Jurkat, Clone E6-1 (cell line): ENCODE measurements around the gene RNF138.

Experiments
- DNase-seq: peaks from one replicate; pipeline ENCODE4 v3.0.0-alpha.2; 2011; ENCODE audit warnings: low read depth, low spot score
- H3K4me3 ChIP-seq: 2 replicates; pipeline ENCODE4 v1.5.1; 2011; ENCODE audit warnings: mild to moderate bottlenecking, low read length, control low read depth, moderate library complexity

RNF138 gene

GRCh38 chr18:32093523-32093922 lies 1.8 kb downstream of the RNF138 start:
- no peak for DNase-seq

GRCh38 chr18:32095192-32095899 lies 3.7 kb downstream of the RNF138 start:
- no peak overlapping the region for H3K4me3 ChIP-seq
- no peak for DNase-seq

More at GRCh38 chr18:32093523-32093922, 1.8 kb downstream of the RNF138 start:
- peak overlapping the region; percentile 81 for H3K4me3 ChIP-seq

GRCh38 chr18:32095900-32096229 lies 4.2 kb downstream of the RNF138 start:
- no peak for DNase-seq
- H3K4me3 ChIP-seq, result no peak overlapping the region

GRCh38 chr18:32096946-32097345 lies 5.3 kb downstream of the RNF138 start:
- no peak for DNase-seq
- H3K4me3 ChIP-seq, result no peak overlapping the region

GRCh38 chr18:32104516-32104915 lies 12.8 kb downstream of the RNF138 start:
- H3K4me3 ChIP-seq, result no peak overlapping the region
- no peak for DNase-seq

- DNase-seq, result no peak
- no peak overlapping the region for H3K4me3 ChIP-seq
These were observed 18.3 kb downstream of the RNF138 start for GRCh38 chr18:32110005-32110404.

GRCh38 chr18:32111706-32112105 lies 20.0 kb downstream of the RNF138 start:
- no peak overlapping the region for H3K4me3 ChIP-seq
- no peak for DNase-seq

- no peak overlapping the region for H3K4me3 ChIP-seq
- no peak for DNase-seq
These were observed 21.2 kb downstream of the RNF138 start for GRCh38 chr18:32112826-32113225.

- no peak for DNase-seq
These were observed 22.7 kb downstream of the RNF138 start for GRCh38 chr18:32114293-32114942.

GRCh38 chr18:32122039-32122438 lies 30.4 kb downstream of the RNF138 start:
- no peak overlapping the region for H3K4me3 ChIP-seq
- DNase-seq, result no peak

More at GRCh38 chr18:32114293-32114942, 22.7 kb downstream of the RNF138 start:
- H3K4me3 ChIP-seq, result no peak overlapping the region

GRCh38 chr18:32126538-32126937 lies 34.9 kb downstream of the RNF138 start:
- H3K4me3 ChIP-seq, result no peak overlapping the region
- DNase-seq, result no peak

- DNase-seq, result no peak
- H3K4me3 ChIP-seq, result no peak overlapping the region
These were observed 44.0 kb downstream of the RNF138 start for GRCh38 chr18:32135625-32136024.

GRCh38 chr18:32138332-32138982 lies 46.8 kb downstream of the RNF138 start:
- DNase-seq, result peak; percentile 78
- H3K4me3 ChIP-seq, result no peak overlapping the region

- no peak overlapping the region for H3K4me3 ChIP-seq
- DNase-seq, result no peak
These were observed 48.2 kb downstream of the RNF138 start for GRCh38 chr18:32139835-32140283.

- DNase-seq, result no peak
- no peak overlapping the region for H3K4me3 ChIP-seq
These were observed 56.7 kb downstream of the RNF138 start for GRCh38 chr18:32148185-32148870.

GRCh38 chr18:32152705-32153448 lies 61.2 kb downstream of the RNF138 start:
- no peak for DNase-seq
- no peak overlapping the region for H3K4me3 ChIP-seq

- no peak for DNase-seq
- H3K4me3 ChIP-seq, result no peak overlapping the region
These were observed 65.2 kb downstream of the RNF138 start for GRCh38 chr18:32156855-32157254.

- DNase-seq, result no peak
- H3K4me3 ChIP-seq, result no peak overlapping the region
These were observed 65.9 kb downstream of the RNF138 start for GRCh38 chr18:32157580-32157979.

- peak; percentile 75 for DNase-seq
- no peak overlapping the region for H3K4me3 ChIP-seq
These were observed 66.5 kb downstream of the RNF138 start for GRCh38 chr18:32158108-32158624.
